H1 (cell line): ENCODE measurements around the gene FGR. TPM values are rescaled to one million over a fixed set of nuclear protein-coding genes. Genes with fewer than 3 reads are reported as not detected.

Source experiments
- ATF2 ChIP-seq: IDR thresholded peaks from 2 replicates; pipeline ENCODE4 v1.6.1; 2012; ENCODE audit warnings: low read length, inconsistent platforms
- BCL11A ChIP-seq, 2 experiments: IDR thresholded peaks; one replicate each; pipeline ENCODE4 v1.6.1; 2011; ENCODE audit warnings: low read depth in 2 of 2, low read length in 2 of 2, mild to moderate bottlenecking in 2 of 2
- CHD7 ChIP-seq: fragments of 300-600 bp; sonication (generic); IDR thresholded peaks from 2 replicates; pipeline ENCODE4 v1.7.1; 2012; ENCODE audit warnings: low read length, moderate library complexity, mild to moderate bottlenecking, inconsistent platforms; ENCODE audit not compliant: insufficient replicate concordance
- CREB1 ChIP-seq: IDR thresholded peaks from 2 replicates; pipeline ENCODE4 v1.6.1; 2012; ENCODE audit warnings: inconsistent platforms
- E2F6 ChIP-seq: IDR thresholded peaks from 2 replicates; pipeline ENCODE4 v1.6.1; 2012; ENCODE audit warnings: inconsistent platforms
- EP300 ChIP-seq, 2 experiments: IDR thresholded peaks; 1 replicate in 1 of 2; 2 replicates in 1 of 2; pipeline ENCODE4 v1.6.1; 2011 to 2012; ENCODE audit warnings: low read depth in 2 of 2, low read length in 2 of 2, mild to moderate bottlenecking in 2 of 2, borderline replicate concordance in 1 of 2, inconsistent platforms in 1 of 2, moderate library complexity in 1 of 2
- KDM5A ChIP-seq: fragments of 200-600 bp; IDR thresholded peaks from 2 replicates; pipeline ENCODE4 v1.7.1; 2012; ENCODE audit warnings: mild to moderate bottlenecking, low read length, inconsistent platforms, mixed read lengths
- NANOG ChIP-seq: IDR thresholded peaks from 2 replicates; pipeline ENCODE4 v1.6.1; 2011; ENCODE audit warnings: low read length, low read depth, mild to moderate bottlenecking, inconsistent platforms; ENCODE audit not compliant: insufficient read depth, poor library complexity, severe bottlenecking
- polyA plus RNA-seq, 7 experiments: library from polyadenylated mRNA; depleted of rRNA in 3 of 7; stranded (reverse) in 5 of 7; unstranded in 2 of 7; fragments of >200 nt in 5 of 7; fragments of 200-250 nt in 2 of 7; gene quantifications; 1 replicate in 5 of 7; 2 replicates in 1 of 7; 4 replicates in 1 of 7; pipeline versions ENCODE4 v1.2.1 to v1.2.3, GENCODE V29; 2011 to 2013; ENCODE audit warnings: missing spikeins in 2 of 7, mixed read lengths in 2 of 7
- total RNA-seq: library from RNA; stranded (reverse); fragmentation: NEBNext Ultra II Directional; extraction: Animal tissue kit (Norgen Biotek cat#: 25700); gene quantifications from 2 replicates; pipeline ENCODE4 v1.2.1, GENCODE V29; 2021

Gene FGR
- total and polyA plus RNA-seq, 2 of the 8 experiments (the other 6 are each of a cell fraction or from before 2014, with no cell fraction given) = 0.22 to 0.95 TPM

GRCh38 chr1:27567971-27568299, 67.0 kb downstream of the FGR start (continued):
- no peak for TF ChIP-seq E2F6
- no peak for TF ChIP-seq NANOG
- TF ChIP-seq CREB1 = no peak
- TF ChIP-seq ATF2 = no peak
- no peak for TF ChIP-seq EP300 (IDR thresholded peaks at IDR 0.05; ENCODE audit: borderline replicate concordance in 1 of 2, low read depth in 2 of 2, low read length in 2 of 2)
- no peak for TF ChIP-seq CHD7
- TF ChIP-seq BCL11A (IDR thresholded peaks at IDR 0.05; ENCODE audit: low read depth in 2 of 2, low read length in 2 of 2) = no peak
- no peak for TF ChIP-seq KDM5A
